Mesothelial cell of epicardium (in vitro differentiated cells): ENCODE measurements around the gene FCHSD2. TPM values are rescaled to one million over a fixed set of nuclear protein-coding genes. Genes with fewer than 3 reads are reported as not detected.
"Not testable (repeated sequence)": the region's sequence is repeated elsewhere in the genome, so short reads cannot be mapped to it uniquely, and the experiment has no call there.

Experiments used
- DNase-seq, 2 experiments: peaks; one replicate each; pipeline ENCODE4 v3.0.0; 2021; ENCODE audit warnings: low spot score in 2 of 2; ENCODE audit not compliant: unreplicated experiment in 2 of 2
- H3K27ac Mint-ChIP-seq: 2 replicates; pipeline ENCODE4 v1.8.0; 2021; ENCODE audit warnings: mixed read lengths
- H3K27me3 Mint-ChIP-seq: 2 replicates; pipeline ENCODE4 v1.8.0; 2021; ENCODE audit warnings: low read depth, mixed read lengths
- H3K36me3 Mint-ChIP-seq: 2 replicates; pipeline ENCODE4 v1.8.0; 2021; ENCODE audit warnings: mixed read lengths
- H3K4me1 Mint-ChIP-seq: 2 replicates; pipeline ENCODE4 v1.8.0; 2021; ENCODE audit warnings: mixed read lengths
- H3K4me3 Mint-ChIP-seq: 2 replicates; pipeline ENCODE4 v1.8.0; 2021; ENCODE audit warnings: mild to moderate bottlenecking, moderate library complexity, mixed read lengths
- H3K9me3 Mint-ChIP-seq: 2 replicates; pipeline ENCODE4 v1.8.0; 2021; ENCODE audit warnings: mixed read lengths
- CTCF ChIP-seq: fragments of 200-600 bp; sonication (generic); IDR thresholded peaks from one replicate; pipeline ENCODE4 v1.5.0; 2021; ENCODE audit warnings: antibody characterized with exemption; ENCODE audit not compliant: unreplicated experiment
- total RNA-seq: library from RNA; stranded (reverse); gene quantifications from 3 replicates; pipeline ENCODE4 v1.2.1, GENCODE V29; 2021

Gene FCHSD2
- total RNA-seq, 1 donor from 2014 or later = 33.8 TPM

- Mint-ChIP-seq H3K4me1 (peaks cover 17% of the 10 kb centered on the region), H3K4me3 (no peak overlapping the region), H3K9me3 (no peaks in the 10 kb centered on the region), H3K27ac (peak overlapping the region; percentile 76), H3K36me3 (peaks cover 9% of the 10 kb centered on the region), H3K27me3 (no peaks in the 10 kb centered on the region)
- DNase-seq = no peak
- no peak for TF ChIP-seq CTCF
These were observed 6.5 kb downstream of the FCHSD2 start for GRCh38 chr11:73135346-73136284.

DNA sequence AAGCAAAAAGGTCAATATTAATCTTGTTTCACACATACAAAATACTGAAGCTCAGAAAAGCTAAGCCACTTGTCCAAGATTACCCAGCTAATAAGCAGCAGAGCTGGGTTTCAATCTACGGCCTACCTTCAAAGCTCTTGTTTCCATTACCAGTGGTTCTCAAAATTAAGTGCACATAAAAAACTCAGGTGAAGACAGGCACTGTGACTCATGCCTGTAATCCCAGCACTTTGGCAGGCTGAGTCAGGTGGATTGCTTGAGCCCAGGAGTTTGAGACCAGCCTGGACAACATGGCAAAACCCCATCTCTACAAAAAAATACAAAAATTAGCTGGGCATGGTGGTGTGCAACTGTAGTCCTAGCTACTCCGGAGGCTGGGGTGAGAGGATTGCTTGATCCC lies 9.8 kb downstream of the FCHSD2 start:
- peaks cover 22% of the 10 kb centered on the region for H3K36me3 Mint-ChIP-seq
- not testable (repeated sequence) for H3K27ac Mint-ChIP-seq, H3K4me1 Mint-ChIP-seq, DNase-seq, H3K9me3 Mint-ChIP-seq, H3K4me3 Mint-ChIP-seq, H3K27me3 Mint-ChIP-seq

DNA sequence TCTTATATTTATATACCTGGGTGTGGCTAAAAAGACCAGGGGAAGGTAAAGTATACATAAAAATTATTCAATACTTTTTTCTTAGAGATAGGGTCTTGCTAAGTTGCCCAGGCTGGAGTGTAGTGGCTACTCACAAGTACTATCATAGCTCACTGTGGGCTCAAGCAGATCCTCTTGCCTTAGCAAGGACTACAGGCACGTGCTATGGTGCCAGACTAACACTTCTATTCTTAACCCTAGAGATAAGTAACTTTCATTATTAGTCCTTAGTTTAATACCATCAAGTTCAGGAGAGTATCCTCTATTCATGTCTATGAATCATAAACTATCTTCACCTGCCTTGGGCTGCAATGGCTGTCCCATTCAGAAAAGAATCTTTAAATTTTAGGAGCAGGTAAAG lies 11.9 kb downstream of the FCHSD2 start:
- H3K36me3 Mint-ChIP-seq = peaks cover 23% of the 10 kb centered on the region
- H3K4me1 Mint-ChIP-seq = peaks cover 2% of the 10 kb centered on the region

GRCh38 chr11:73129198-73129597 lies 12.9 kb downstream of the FCHSD2 start:
- Mint-ChIP-seq H3K9me3 (peaks cover 12% of the 10 kb centered on the region), H3K27me3 (no peaks in the 10 kb centered on the region), H3K27ac (no peak overlapping the region), H3K4me1 (peaks cover 2% of the 10 kb centered on the region), H3K4me3 (no peak overlapping the region), H3K36me3 (peaks cover 29% of the 10 kb centered on the region)
- DNase-seq = no peak
- no peak for TF ChIP-seq CTCF

More for the DNA sequence above, 11.9 kb downstream of the FCHSD2 start:
- TF ChIP-seq CTCF = no peak
- peaks cover 5% of the 10 kb centered on the region for H3K9me3 Mint-ChIP-seq
- no peaks in the 10 kb centered on the region for H3K27me3 Mint-ChIP-seq
- no peak overlapping the region for H3K27ac Mint-ChIP-seq
- H3K4me3 Mint-ChIP-seq = no peak overlapping the region
- no peak for DNase-seq

DNA sequence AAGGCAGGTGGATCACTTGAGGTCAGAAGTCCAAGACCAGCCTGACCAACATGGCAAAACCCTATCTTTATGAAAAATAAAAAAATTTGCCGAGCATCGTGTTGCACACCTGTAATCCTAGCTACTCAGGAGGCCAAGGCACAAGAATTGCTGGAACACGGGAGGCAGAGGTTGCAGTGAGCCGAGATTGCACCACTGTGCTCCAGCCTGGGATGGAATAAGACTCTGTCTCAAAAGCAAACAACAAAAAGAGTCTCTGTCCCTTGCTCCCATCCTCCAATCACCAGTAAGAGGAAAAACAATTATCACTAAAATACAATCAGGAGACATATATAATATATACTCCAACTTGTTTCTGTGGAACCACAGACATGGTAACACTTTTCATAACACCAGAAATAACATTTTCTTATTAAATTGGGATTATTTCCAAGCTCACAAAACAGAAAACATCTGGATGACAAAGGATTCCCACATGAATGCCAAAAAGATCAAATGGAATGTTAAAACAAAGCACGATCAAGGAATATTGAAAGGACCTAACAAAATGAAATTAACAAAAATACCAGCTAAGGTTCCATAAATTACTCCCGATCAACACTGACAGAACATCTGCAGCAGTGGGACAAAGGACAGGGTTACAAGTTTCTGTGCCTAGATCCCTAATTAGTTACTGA lies 15.2 kb downstream of the FCHSD2 start:
- H3K27me3 Mint-ChIP-seq = no peaks in the 10 kb centered on the region
- no peak for TF ChIP-seq CTCF
- no peak for DNase-seq
- peaks cover 12% of the 10 kb centered on the region for H3K9me3 Mint-ChIP-seq
- no peak overlapping the region for H3K4me3 Mint-ChIP-seq
- H3K4me1 Mint-ChIP-seq = peaks cover 2% of the 10 kb centered on the region
- peaks cover 28% of the 10 kb centered on the region for H3K36me3 Mint-ChIP-seq
- no peak overlapping the region for H3K27ac Mint-ChIP-seq

DNA sequence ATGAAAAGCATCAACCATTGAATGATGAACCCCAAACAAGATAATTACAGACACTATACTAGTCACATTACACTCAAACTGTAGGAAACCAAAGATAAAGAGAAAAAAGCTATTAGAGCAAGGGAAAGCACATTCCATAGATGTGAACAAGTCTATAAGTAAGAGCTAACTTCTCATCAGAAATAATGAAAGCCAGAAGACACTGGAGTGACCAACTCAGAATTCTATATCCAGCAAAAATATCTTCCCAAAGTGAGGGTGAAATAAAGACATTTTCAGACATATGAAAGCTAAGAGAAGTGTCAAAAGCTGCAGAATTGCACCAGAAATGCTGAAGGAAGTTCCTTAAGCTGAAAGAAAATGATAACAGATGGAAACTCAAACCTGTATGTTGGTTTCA lies 17.3 kb downstream of the FCHSD2 start:
- Mint-ChIP-seq H3K27ac (no peak overlapping the region), H3K36me3 (peaks cover 31% of the 10 kb centered on the region), H3K27me3 (no peaks in the 10 kb centered on the region), H3K9me3 (peaks cover 12% of the 10 kb centered on the region), H3K4me3 (no peak overlapping the region), H3K4me1 (peaks cover 5% of the 10 kb centered on the region)
- DNase-seq = no peak
- no peak for TF ChIP-seq CTCF

DNA sequence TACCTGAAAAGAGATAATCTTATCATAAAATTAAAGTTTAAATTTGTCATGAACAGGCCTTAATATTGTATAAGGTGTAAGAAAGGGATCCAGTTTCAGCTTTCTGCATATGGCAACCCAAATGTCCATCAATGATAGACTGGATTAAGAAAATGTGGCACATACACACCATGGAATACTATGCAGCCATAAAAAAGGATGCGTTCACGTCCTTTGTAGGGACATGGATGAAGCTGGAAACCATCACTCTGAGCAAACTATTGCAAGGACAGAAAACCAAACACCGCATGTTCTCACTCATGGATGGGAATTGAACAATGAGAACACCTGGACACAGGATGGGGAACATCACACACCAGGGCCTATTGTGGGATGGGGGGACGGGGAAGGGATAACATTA lies 18.2 kb downstream of the FCHSD2 start:
- Mint-ChIP-seq H3K36me3 (peaks cover 31% of the 10 kb centered on the region), H3K9me3 (peaks cover 12% of the 10 kb centered on the region)
- not testable (repeated sequence) for DNase-seq, H3K4me1 Mint-ChIP-seq, H3K4me3 Mint-ChIP-seq, H3K27me3 Mint-ChIP-seq, H3K27ac Mint-ChIP-seq
